GM12878 (cell line): Measurements from ENCODE around the gene DNAAF9. TPM values are rescaled to one million over a fixed set of nuclear protein-coding genes. Genes with fewer than 3 reads are reported as not detected.

Experiments
- ATAC-seq: fragments of 200-7000 bp; cut with Tn5 transposase; 3 replicates; pipeline ENCODE4 v1.9.1; 2020; ENCODE audit warnings: mild to moderate bottlenecking, moderate library complexity
- BruUV-seq: library from RNA; stranded (reverse); fragments of 400-500 nt; replicated peaks from 2 replicates; lab custom pipeline; 2021; lab: Mats Ljungman, UMichigan
- CTCF ChIA-PET: fragments of 300-600 bp; sonication (Branson Sonifier 250); formaldehyde crosslinking; extraction: SDS; loops from one replicate; lab custom pipeline; 2021; ENCODE audit warnings: inconsistent platforms; lab: Yijun Ruan, JAX
- POLR2A ChIA-PET: fragments of 350-600 bp; formaldehyde crosslinking; extraction: SDS; loops from one replicate; lab custom pipeline; 2021; ENCODE audit warnings: inconsistent platforms; lab: Charles Lee
- RAD21 ChIA-PET: fragments of 300-600 bp; sonication (Branson Sonifier 250); formaldehyde crosslinking; loops from one replicate; lab custom pipeline; 2023; ENCODE audit warnings: antibody characterized with exemption; ENCODE audit not compliant: unreplicated experiment; lab: Charles Lee
- SMC1A ChIA-PET: fragments of 300-600 bp; sonication (Branson Sonifier 250); formaldehyde crosslinking; loops from one replicate; lab custom pipeline; 2023; ENCODE audit not compliant: unreplicated experiment, uncharacterized antibody; lab: Charles Lee
- DNase-seq: peaks from one replicate; pipeline ENCODE4 v3.0.0-alpha.2; 2011; ENCODE audit warnings: low read depth, low spot score
- FAIRE-seq: peaks from 3 replicates; lab custom pipeline; 2011; peaks lifted over from hg19 to GRCh38; lab: Jason Lieb, UNC
- H2AFZ ChIP-seq: 2 replicates; pipeline ENCODE4 v1.6.0; 2011; ENCODE audit warnings: low read depth, low read length, control low read depth; ENCODE audit not compliant: control insufficient read depth
- H3K27ac ChIP-seq: 2 replicates; pipeline ENCODE4 v1.5.1; 2011; ENCODE audit warnings: control low read depth; ENCODE audit not compliant: control insufficient read depth, insufficient read depth
- H3K27me3 ChIP-seq, 2 experiments: replicated peaks in 1 of 2; 2 replicates each; pipeline versions ENCODE4 v1.6.0 to v1.6.1; 2011; ENCODE audit warnings: low read length in 1 of 2; ENCODE audit not compliant: control insufficient read depth in 2 of 2, insufficient read depth in 2 of 2
- H3K36me3 ChIP-seq, 2 experiments: 2 replicates each; pipeline ENCODE4 v1.5.1; 2011; ENCODE audit warnings: low read length in 1 of 2; ENCODE audit not compliant: control insufficient read depth in 2 of 2, insufficient read depth in 2 of 2
- H3K4me1 ChIP-seq: 2 replicates; pipeline ENCODE4 v1.6.1; 2011; ENCODE audit warnings: mild to moderate bottlenecking, low read length, moderate library complexity, mixed read lengths; ENCODE audit not compliant: control insufficient read depth, insufficient read depth
- H3K4me2 ChIP-seq: 2 replicates; pipeline ENCODE4 v1.6.0; 2011; ENCODE audit warnings: control low read depth; ENCODE audit not compliant: control insufficient read depth, insufficient read depth
- H3K4me3 ChIP-seq: fragments of 200-600 bp; sonication (generic); 2 replicates; pipeline ENCODE4 v1.5.1; 2016
- H3K79me2 ChIP-seq: 2 replicates; pipeline ENCODE4 v1.6.0; 2011; ENCODE audit warnings: low read length; ENCODE audit not compliant: control insufficient read depth, insufficient read depth
- H3K9ac ChIP-seq: 2 replicates; pipeline ENCODE4 v1.8.0; 2011; ENCODE audit warnings: low read length, control low read depth, mixed read lengths; ENCODE audit not compliant: control insufficient read depth, insufficient read depth
- H3K9me3 ChIP-seq: replicated peaks from 3 replicates; pipeline ENCODE4 v1.5.1; 2011; ENCODE audit warnings: mild to moderate bottlenecking, low read length; ENCODE audit not compliant: control insufficient read depth, insufficient read depth
- H4K20me1 ChIP-seq: 2 replicates; pipeline ENCODE4 v1.6.0; 2011; ENCODE audit not compliant: control insufficient read depth, insufficient read depth
- ATF7 ChIP-seq: fragments of 450-650 bp; IDR thresholded peaks from 2 replicates; pipeline ENCODE4 v1.6.1; 2016; ENCODE audit warnings: low read depth, mild to moderate bottlenecking
- ELK1 ChIP-seq: IDR thresholded peaks from 2 replicates; pipeline ENCODE4 v1.6.1; 2012; ENCODE audit warnings: low read depth, low read length, improper control_type of control experiment
- FOXK2 ChIP-seq: fragments of 450-650 bp; IDR thresholded peaks from 2 replicates; pipeline ENCODE4 v1.6.1; 2017; ENCODE audit warnings: mild to moderate bottlenecking, moderate library complexity
- NFYB ChIP-seq: IDR thresholded peaks from 2 replicates; pipeline ENCODE4 v1.6.1; 2011; ENCODE audit warnings: low read depth, mild to moderate bottlenecking, low read length, improper control_type of control experiment, moderate library complexity; ENCODE audit not compliant: insufficient read depth
- POU2F2 ChIP-seq: IDR thresholded peaks from 3 replicates; pipeline ENCODE4 v1.6.1; 2011; ENCODE audit warnings: low read depth, mild to moderate bottlenecking, low read length, borderline replicate concordance
- RAD21 ChIP-seq: IDR thresholded peaks from 2 replicates; pipeline ENCODE4 v1.6.1; 2011; ENCODE audit warnings: mild to moderate bottlenecking, low read depth, low read length, moderate library complexity; ENCODE audit not compliant: insufficient read depth
- RAD51 ChIP-seq: fragments of 450-650 bp; IDR thresholded peaks from 2 replicates; pipeline ENCODE4 v1.6.1; 2016; ENCODE audit warnings: moderate library complexity, mild to moderate bottlenecking, inconsistent platforms
- STAT1 ChIP-seq: fragments of 450-650 bp; conservative IDR thresholded peaks from 2 replicates; pipeline ENCODE4 v1.6.1; 2014; ENCODE audit warnings: antibody characterized with exemption, mild to moderate bottlenecking
- TAF1 ChIP-seq: IDR thresholded peaks from 2 replicates; pipeline ENCODE4 v1.6.1; 2011; ENCODE audit warnings: mild to moderate bottlenecking, low read depth, low read length, borderline replicate concordance
- TCF7 ChIP-seq: IDR thresholded peaks from 2 replicates; pipeline ENCODE4 v1.6.1; 2014; ENCODE audit warnings: antibody characterized with exemption, borderline replicate concordance
- ZBTB33 ChIP-seq: fragments of 450-650 bp; IDR thresholded peaks from 2 replicates; pipeline ENCODE4 v1.6.1; 2017; ENCODE audit warnings: mild to moderate bottlenecking
- ZNF384 ChIP-seq: IDR thresholded peaks from 2 replicates; pipeline ENCODE4 v1.6.1; 2012; ENCODE audit warnings: low read depth, mild to moderate bottlenecking, low read length, improper control_type of control experiment, borderline replicate concordance
- WGBS: methylation state at CpG from one replicate; pipeline ENCODE4 v1.1.6; 2016; ENCODE audit warnings: low lambda C conversion rate; ENCODE audit not compliant: insufficient replicate concordance, insufficient coverage; ENCODE audit errors: missing lambda C conversion rate; 5-methylcytosine and 5-hydroxymethylcytosine counted together
- in situ Hi-C: fragments of 300-500 bp; cut with MboI; formaldehyde crosslinking; loops from 9 replicates; pipeline ENCODE4 v1.14.3; 2018; ENCODE audit warnings: mixed read lengths
- intact Hi-C: fragments of 100-400 bp; cut with micrococcal nuclease; formaldehyde crosslinking; loops from one replicate; pipeline ENCODE4 v1.14.2; 2022; ENCODE audit not compliant: unreplicated experiment
- polyA plus RNA-seq, 11 experiments: library from polyadenylated mRNA; depleted of rRNA in 4 of 11; unstranded in 6 of 11; stranded (reverse) in 5 of 11; fragments of >200 nt; fragmentation: Nextera tagmentation in 4 of 11; fragmentation: Illumina TruSeq in 1 of 11; extraction: Ambion mirVana in 4 of 11; extraction: Trizol in 1 of 11; gene quantifications; 1 replicate in 1 of 11; 2 replicates in 10 of 11; pipeline versions ENCODE4 v1.2.1 to v1.2.3, GENCODE V29; 2011 to 2016; ENCODE audit warnings: inconsistent platforms in 2 of 11, missing spikeins in 2 of 11, low read depth in 1 of 11
- total RNA-seq, 4 experiments: library from RNA; depleted of rRNA in 3 of 4; stranded (reverse); fragments of >200 nt in 3 of 4; fragmentation: Illumina TruSeq in 1 of 4; extraction: Trizol in 1 of 4; gene quantifications; 2 replicates each; pipeline versions ENCODE4 v1.2.1 to v1.2.3, GENCODE V29; 2013 to 2021
- TF ChIP-seq, protein P1 (sequence below): IDR thresholded peaks from 2 replicates; pipeline ENCODE4 v1.6.1; 2012; ENCODE audit warnings: low read depth, low read length, improper control_type of control experiment
- TF ChIP-seq, protein P2 (sequence below): fragments of 450-650 bp; IDR thresholded peaks from 2 replicates; pipeline ENCODE4 v1.6.1; 2014; ENCODE audit warnings: mild to moderate bottlenecking

DNAAF9 gene
- total and polyA plus RNA-seq, 10 of the 15 experiments (the other 5 are each of a cell fraction or from before 2014, with no cell fraction given), result 0.08 to 2.1 (median 1.3) TPM

- WGBS, result 6% methylated on average over 2 of the region's 2 CpGs
- H3K27me3 ChIP-seq, result no peaks in the 10 kb centered on the region
- ChIA-PET RAD21 (no interaction called here), POLR2A (interaction anchor here (0.5 kb wide), 1 partner anchor 246 kb away, joined by 5 read pairs; no protein-coding TSS in a partner anchor), CTCF (interaction anchor here (0.6 kb wide), 1 partner anchor 455 kb away, joined by 3 read pairs; no protein-coding TSS in a partner anchor), SMC1A (interaction anchor here (0.7 kb wide), 1 partner anchor 193 kb away, joined by 3 read pairs; no protein-coding TSS in a partner anchor)
- no peaks in the 10 kb centered on the region for H3K4me1 ChIP-seq
- H3K79me2 ChIP-seq, result no peaks in the 10 kb centered on the region
- intact Hi-C loops (no loop called here), in situ Hi-C loops (no loop called here)
- H3K4me2 ChIP-seq, result no peak overlapping the region
- H3K36me3 ChIP-seq, result no peaks in the 10 kb centered on the region
- TF ChIP-seq TAF1 (no peak), ZNF384 (no peak), RAD21 (no peak), ELK1 (no peak), POU2F2 (no peak), NFYB (no peak), ATF7 (no peak), TCF7 (no peak), FOXK2 (no peak), RAD51 (no peak), STAT1 (no peak), ZBTB33 (no peak)
- TF ChIP-seq, protein P1, sequence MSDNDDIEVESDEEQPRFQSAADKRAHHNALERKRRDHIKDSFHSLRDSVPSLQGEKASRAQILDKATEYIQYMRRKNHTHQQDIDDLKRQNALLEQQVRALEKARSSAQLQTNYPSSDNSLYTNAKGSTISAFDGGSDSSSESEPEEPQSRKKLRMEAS, result no peak
- TF ChIP-seq, protein P2, sequence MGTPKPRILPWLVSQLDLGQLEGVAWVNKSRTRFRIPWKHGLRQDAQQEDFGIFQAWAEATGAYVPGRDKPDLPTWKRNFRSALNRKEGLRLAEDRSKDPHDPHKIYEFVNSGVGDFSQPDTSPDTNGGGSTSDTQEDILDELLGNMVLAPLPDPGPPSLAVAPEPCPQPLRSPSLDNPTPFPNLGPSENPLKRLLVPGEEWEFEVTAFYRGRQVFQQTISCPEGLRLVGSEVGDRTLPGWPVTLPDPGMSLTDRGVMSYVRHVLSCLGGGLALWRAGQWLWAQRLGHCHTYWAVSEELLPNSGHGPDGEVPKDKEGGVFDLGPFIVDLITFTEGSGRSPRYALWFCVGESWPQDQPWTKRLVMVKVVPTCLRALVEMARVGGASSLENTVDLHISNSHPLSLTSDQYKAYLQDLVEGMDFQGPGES, result no peak
- no peak for FAIRE-seq
- no peak for ATAC-seq
- H3K27ac ChIP-seq, result no peak overlapping the region
- no peak overlapping the region for H2AFZ ChIP-seq
- BruUV-seq, result no TSS peak
- DNase-seq, result no peak
- no peaks in the 10 kb centered on the region for H3K9me3 ChIP-seq
- no peak overlapping the region for H3K9ac ChIP-seq
- no peak overlapping the region for H3K4me3 ChIP-seq
- no peaks in the 10 kb centered on the region for H4K20me1 ChIP-seq
These were observed 29.3 kb downstream of the DNAAF9 start for GRCh38 chr20:3378138-3378537.
